NCI-H2171 treated with DMSO at 0.1 percent for 48 hours (cell line): ENCODE data around the gene MAMSTR.
A peak's percentile ranks its signal among the peaks of the same experiment; 100 is the strongest.

Source experiments
- DNase-seq: peaks from one replicate; lab custom pipeline; 2025; lab: John Stamatoyannopoulos, UW

Gene MAMSTR

DNA sequence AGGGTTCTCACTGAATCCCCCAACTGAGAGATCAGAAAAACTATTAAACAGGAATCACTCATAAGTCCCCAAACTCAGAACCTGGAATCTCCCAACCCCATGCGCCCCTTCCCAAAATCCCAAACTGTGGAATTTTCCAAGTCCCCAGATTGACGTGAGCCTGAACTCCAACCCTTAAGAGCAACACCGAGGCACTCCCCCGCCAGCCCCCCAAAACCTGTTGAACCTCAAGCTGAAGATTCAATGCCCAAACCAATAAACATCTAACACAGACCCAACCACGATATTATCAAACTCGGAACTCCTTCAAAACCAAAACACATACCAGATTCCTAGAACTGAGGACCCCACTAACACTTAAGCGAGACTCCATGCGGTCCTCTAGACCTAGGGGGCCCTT, 26.6 kb upstream of the MAMSTR start:
- DNase-seq, result no peak

DNA sequence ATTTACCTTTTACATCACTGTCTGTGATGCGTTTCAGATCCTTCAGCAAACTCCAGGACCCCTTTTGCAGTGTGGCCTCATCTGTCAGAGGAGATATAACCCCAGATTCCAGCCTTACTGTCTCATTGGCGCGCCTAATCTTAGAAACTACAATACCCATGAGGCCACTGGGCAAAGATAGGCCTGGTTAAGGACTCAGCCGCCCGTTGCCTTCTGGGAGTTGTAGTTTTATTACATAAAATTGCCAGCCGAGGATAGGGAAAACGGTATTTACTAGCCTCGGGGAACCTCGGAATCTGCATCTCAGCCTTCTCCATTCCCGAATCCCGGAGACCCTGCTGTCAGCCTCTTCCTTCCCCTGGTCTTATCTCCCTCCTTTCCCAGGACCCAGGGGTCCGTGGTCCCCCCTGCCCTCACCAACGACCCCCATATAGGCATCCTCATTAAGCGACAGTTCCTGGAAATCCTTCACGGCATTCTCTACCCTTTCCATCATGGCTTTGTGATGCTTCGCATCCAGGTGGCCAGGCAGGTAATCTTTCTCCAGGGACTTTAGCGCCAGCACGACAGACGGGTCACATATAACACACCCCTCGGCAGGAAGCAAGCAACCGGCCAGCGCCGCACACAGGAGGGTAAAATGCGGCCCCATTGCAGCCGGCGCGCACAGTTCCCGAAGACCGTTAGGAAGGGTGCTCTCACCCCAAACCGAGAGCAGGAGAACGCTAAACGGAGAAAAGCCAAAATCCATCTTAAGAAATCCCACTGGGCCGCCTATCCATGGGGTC, 25.9 kb upstream of the MAMSTR start:
- DNase-seq, result peak; percentile 75

DNA sequence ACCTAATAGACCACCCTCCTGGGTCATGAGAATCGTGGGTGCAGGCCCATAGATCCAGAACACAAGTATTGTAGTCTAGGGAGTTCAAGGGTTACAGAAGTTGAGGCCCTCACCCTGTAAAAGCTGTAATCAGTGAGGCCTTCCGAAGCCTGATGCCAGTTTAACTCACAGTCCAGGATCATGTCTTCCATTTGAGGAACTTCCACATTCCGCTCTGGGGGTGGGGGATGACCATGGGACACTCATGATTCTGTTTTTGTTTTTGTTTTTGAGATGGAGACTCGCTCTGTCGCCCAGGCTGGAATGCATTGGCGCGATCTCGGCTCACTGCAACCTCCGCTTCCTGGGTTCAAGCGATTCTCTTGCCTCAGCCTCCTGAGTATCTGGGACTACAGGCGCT, 22.6 kb upstream of the MAMSTR start:
- DNase-seq, result no peak

DNA sequence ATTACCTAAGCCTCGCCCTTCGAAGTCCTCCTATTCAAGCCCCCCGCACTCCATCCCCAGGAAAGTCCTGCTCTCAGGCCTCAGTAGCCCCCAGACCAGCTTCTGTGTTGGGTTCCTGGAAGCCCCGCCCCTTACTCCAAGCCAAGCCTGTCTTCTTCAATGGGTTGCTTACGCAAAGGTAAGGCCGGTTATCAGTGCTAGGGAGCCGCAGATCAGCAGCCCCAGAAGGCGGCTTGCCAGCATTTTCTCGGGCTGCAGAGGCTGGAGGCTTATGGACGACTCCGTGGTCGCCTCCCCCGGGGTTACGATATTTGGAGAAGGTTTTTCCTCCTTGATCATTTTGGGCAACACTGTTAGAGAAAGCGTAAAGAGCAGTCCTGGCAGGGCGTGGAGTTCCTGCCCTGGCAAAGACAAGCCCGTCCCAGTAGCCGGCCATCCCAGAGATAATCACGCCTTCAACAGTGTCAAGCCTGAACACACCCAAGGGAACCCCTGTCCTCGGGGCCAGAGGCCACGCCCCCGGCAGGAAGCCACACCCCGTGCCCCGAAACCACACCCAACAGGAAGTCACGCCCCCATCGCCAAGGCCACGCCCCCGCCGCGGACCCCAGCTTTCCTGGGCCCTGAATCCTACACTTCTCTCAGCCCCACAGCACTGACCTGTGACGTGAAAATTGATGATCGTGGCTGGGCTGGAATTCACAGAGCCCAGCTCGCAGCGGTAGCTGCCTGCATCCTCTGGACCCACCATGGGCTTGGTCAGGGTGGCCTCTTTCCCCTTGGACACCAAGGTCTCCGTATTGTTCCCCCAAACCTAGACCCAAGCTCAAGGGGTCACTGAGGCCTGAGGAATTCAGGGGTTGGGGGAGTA, 21.8 kb upstream of the MAMSTR start:
- no peak for DNase-seq

DNA sequence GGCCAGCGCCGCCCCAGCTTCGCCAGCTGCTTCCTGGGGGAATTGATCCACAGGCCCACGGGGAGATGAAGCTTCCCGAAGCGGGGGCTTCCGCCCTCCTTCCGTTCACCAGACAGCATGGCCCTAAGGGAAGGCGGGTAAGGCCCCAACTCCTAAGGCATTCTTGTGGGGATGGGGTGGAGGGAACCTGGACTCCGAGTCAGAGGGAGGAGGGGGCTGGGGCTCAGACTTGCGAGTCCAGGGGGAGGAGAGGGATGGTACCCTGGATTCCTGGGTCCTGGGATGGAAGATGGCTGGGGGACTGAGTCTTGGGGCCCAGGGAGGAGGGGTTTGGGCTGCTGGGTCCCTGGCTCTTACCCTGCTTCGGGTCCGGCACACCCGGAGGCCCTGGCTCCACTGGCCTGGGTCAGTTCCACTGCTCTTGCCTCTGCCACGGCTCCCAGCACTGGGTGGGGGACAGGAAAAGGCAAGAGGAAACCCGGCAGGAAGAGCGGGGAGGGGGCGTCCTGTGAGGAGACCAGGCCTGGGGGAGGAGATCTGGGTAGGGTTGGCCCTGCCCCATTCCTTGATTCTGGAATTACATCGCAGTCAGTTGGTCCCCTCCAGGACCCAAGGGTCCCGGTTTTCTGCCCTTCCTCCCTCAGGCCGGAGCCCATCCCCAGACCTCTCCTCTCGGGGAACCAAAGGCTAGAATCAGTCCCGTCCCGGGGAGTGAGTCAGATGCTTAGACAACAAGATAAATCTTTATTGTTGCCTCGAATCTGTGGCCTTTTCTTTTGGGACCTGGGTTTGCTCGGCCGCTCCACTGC, 20.8 kb upstream of the MAMSTR start, which contains the start of gene RASIP1:
RASIP1 (minus strand) TSS at position 447 of the 809 bp plus-strand sequence; CDS start at position 119, 328 bp downstream.
- no peak for DNase-seq

DNA sequence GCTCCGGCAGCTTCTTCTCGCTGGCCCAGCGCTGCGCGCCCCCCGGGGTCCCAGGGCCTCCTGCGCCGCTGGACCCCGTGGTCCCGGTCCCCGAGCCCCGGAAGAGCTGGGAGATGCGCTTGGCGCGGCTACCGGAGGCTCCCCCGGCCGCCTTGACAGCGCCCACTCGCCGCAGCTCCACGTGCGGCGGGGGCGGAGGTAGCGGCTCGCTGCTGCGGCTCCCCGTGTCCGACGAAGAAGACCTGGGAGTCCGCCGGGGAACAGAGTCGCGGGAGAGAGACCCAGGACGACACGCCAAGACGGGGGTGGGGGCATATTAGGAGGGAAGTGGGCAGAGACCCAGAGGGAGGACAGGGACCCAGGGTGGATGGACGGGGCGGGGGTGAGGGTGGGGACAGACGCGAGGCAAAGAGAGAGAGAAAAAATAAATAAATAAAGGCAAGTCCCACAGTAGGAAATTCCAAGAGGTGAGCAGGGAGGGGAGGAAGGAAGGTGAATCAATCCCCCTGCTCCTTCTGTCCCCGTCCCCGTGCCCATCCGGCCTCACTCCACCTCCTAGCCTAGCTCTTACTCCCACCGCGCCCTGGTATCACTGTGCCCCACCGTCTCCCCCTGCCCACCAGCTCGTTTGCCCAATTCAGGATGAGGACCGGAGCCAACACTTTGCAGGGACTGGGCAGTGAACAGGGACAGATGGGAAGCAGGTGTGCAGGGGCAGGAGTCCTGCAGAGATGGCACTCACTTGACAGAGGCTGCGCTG, 20.1 kb upstream of the MAMSTR start:
- DNase-seq, result peak; percentile 64

DNA sequence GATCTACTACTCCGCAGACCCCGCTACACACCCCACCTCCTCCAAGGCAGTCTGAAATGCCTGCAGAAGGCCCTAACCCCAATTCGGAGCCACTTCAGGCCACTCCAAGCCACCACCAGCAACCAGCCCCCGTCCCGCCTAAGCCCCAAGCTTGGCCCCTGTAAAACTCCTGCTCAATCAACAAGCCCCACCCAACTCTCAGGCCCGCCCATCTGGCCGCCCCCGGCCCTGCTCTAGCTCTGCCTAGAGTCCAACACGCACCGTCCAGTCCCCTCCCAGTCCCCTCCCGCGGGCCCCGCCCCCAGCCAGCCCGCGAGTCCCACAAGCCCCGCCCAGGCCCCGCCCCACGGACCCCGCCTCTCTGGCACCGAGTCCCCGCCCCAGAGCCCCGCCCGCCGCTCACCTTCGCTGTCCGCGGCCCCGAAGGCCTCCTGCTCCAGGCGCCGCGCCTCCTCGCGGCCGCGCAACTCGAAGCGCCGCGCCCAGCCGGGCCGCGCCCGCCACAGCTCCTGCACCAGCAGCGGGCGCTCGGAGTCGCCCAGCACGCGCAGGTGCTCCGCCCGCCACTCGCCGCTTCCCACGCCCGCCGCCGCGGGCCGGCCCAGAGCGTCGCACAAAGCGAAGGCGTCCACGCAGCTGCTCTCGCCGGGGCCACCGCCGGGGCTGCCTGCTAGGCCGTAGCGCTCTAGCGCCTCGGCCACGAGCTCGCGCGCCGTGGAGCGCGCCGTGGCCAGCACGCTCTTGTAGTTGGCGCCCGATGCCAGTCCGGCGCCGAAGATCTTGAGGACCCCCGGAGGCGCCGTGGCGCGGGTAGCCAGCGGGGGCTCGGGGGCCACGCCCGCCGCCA, 19.3 kb upstream of the MAMSTR start:
- peak; percentile 87 for DNase-seq

DNA sequence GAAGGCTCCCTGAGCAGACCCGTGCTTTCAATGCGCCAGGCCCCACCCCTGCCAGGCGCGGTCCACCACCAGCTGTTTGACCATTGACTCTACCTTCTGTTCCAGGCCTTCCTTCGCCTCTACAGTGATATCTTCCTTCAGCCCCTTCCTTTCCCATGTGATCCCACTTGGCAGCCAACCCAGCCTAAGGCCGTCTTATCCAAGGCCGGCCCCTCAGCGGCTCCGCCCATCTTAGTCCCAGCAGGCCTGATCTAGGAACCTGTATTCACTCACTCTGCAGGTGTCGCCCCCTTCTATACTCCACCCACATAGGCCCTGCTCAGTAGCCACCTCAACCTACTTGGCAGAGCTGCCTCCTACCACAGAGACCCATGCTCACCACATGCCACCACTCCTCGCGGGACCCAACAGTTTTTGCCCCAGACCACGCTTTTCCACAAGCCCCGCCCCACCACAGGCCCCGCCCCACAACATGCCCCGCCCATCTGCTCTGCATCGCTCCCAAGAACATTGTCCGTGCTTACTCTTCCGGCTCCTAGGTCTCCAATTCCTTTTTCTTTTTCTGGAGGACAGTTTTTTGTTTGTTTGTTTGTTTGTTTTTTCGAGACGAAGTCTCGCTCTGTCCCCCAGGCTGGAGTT, 18.0 kb upstream of the MAMSTR start:
- DNase-seq, result peak; percentile 11

DNA sequence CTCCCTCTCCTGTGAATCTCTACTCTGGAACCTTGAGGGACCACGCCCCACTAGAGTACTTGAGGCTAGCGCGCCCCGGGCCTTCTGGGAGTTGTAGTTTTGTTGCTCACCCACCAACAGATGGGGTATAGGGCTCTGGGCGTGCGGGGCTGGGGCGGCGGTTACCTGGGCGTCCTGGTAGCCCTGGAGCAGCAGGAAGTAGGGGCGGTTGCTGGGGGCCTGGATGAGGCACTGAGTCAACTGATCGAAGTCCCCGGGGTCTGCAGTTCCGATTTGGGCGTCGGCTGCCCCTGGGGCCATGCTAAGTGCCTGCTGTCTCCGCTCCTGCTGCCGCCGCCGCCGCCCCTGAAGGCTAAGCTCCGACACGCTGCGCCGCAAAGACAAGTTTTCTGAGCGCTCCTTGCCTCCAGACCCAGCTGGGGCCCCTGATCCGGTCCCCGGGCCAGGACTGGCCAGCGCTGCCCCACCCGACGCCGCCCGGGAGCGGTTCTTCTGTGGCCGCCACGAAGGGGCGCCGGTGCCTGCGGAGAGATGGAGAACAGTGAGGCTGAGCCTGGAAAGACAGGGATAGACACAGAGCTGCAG, 15.6 kb upstream of the MAMSTR start:
- peak; percentile 74 for DNase-seq

DNA sequence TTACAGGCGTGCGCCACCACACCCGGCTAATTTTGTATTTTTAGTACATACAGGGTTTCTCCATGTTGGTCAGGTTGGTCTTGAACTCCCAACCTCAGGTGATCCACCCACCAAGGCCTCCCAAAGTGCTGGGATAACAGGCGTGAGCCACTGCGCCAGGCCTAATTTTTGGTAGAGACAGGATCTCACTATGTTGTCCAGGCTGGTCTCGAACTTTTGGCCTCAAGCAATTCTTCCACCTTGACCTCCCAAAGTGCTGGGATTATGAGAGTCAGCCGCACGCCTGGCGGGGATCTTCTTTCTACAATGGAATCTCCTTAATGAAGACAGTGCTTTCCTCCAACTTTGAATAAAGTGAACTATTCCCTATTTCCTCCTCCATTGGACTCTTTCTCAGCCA, 15.1 kb upstream of the MAMSTR start:
- no peak for DNase-seq

DNA sequence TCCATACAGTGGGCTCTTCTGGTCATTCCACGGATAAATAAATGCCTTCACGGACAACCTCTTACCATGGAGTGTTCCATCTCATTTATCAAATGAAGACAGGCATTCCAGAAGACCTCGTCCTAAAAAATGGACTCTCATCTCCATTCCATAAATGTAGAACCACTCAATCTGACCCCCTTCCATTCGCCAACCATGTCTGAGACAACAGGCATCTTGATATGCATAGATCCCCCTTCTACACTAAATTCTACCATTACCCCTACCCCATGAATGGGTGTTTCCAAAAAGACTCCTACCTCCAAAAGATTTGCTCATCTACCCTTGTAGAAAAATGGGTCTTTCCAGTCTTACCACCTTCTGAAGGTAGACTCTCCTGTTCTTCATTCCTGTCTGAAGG, 11.9 kb upstream of the MAMSTR start:
- no peak for DNase-seq

DNA sequence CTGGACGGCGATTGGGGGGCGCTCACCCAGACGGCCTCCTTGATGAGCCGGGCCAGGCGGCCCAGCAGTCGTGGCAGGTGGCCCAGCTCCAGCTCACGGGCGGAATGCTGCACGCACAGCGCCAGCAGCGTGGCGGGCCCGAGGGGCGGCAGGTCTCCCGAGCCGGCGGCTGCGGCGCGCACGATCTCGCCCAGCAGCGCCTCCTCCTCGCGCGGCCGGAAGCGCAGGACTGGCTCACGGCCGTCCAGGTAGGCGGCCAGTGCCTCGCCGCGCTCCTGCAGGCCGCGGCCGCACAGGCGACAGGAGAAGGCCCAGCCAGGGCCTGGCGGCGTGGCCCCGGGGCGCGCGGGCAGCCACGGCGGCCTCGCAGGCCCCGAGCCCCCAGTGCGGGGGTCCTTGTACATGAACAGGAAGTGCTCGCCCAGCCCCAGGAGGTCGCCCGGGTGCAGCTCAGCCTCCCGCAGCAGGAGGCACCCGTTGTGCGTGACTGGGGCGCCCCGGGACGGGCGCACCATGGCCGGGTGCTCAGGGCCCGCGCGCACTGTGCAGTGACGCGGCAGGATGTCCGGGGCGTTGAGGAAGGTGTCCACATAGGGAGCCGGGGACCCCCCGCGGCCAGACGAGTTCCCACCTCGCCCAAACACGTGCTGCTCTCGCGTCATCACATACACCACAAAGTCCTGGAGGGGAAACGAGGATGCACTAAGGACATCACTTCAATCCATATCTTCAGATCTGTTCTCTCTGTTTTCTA, 9.6 kb upstream of the MAMSTR start:
- DNase-seq, result no peak

DNA sequence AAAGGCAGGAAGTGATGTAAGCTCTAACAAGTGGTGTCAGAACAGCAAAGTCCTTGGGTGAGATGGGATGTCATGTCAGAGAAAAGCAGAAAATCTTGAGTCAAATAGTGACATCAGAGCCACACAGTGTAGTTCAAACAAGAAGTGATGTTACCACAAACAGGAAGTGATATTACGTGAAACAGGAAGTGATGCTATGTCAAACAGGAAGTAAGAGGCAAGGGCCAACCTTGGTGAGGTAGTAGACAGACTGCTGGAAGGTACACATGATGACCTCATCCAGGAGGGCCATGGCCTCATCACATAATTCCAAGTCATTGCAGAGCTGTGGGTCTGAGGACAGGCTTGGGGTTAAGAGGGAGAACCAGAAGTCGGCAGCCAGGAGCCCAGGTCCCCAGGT, 7.0 kb upstream of the MAMSTR start:
- DNase-seq, result no peak

DNA sequence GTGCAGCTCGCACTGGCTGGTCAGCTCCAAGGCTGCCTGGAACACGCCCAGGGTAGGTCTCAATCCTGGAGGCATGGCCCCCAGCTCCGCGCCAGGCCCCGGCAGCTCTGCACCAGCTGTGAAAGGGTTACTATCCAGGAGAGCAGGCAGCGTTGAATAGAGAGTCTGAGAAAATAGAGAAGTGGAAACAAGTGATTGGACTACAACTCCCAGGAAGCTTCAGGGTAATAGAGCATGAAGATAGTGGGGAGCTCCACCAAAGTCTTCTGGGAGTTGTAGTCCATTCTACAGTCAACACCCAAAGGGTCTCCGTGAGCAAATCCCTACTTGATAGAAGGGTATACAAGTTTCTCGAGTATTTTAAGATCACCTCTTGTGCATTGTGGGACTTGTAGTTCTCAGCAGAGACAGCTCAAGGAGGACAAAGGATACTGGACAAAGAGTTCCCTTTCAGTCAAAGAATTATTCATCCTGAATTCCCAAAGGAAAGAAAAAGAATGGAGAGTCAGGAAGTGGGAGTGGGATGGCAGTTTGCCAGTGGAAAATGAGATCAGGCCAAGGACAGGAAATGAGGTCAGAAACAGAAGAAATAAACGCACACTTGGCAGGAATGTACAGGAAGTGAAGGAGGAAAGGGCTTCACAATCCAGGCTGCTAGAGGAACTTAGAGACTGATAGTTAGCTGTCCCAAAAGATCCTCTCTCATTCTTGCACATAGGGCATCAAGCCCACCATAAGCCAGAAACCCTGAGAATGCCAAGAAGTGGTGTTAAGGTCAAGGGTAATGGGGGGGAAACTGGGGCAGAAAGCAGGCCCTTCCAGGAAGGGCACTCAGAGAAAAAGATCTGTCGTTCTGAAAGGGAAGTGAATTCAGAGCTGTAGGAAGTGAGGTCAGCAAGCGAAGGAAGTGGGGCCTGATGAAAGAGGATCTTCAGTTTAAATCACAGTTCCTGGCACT, 5.5 kb upstream of the MAMSTR start:
- DNase-seq, result peak; percentile 71

DNA sequence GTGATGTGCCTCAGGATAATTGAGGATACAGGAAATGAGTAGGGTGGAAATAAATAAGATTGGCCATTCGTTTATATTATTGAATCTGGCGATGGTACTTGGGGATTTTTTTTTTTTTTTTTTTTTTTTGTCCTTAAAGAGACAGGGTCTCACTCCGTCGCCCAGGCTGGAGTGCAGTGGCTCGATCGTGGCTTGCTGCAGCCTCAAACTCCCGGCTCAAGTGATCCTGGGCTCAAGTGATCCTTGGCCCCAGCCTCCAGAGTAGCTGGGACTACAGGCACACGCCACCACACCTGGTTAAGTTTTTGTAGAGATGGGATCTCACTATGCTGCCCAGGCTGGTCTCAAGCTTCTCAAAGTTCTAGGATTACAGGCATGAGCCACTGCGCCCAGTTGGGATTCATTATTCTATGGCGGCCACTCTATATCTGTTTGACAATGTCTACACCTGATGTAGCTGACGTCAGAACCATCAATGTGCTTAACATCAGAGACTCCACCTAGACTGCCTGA, 2.7 kb upstream of the MAMSTR start:
- DNase-seq, result no peak

DNA sequence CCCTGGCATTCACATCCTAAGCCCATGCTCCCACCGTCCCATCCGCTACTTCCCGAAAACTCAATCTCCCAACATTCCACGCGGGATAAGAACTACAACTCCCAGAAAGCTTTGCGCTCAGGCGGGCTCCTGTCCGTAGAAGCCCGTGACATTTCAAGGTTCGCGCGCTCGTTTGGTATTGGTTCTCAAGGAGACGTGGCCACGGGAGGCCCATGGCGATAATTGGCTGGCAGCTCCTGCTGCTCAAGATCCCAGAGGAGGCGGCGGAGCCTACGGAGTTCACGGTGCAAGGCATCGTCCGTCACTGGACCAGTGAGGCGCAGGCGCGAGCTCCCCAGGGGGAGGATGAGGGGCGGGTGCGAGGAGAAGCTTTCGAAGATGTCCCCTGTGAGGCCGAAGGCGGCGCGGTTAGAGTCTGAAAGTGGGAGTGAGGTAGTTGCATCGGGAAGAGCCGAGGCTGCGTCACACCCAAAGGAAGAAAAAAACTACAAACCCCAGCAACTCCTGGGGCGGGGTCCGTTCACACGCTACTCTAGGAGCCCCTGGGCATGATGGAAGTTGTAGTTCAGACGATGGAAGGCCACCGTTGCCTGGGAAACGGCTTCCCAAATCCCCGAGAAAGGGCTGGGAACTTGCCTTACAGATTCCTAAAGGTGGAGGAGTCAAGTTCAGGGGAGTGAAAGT, 1.2 kb upstream of the MAMSTR start:
- peak; percentile 100 for DNase-seq

DNA sequence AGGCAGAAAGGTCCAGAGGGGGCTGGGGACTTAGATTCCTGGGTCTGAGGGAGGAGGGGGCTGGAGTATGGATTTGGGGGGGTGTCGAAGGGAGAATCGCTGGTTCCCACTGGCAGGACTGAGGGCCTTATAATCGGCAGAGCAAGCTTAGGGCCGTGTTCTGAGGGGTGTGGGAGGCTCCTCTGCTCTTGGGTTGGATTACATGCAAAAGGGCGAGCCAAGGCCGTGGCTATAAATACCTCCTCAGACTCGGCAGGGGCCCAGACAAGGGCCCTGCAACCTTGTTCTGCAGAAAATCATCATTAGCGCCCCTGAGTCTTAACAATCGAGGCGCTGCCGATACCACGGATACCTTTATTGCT, 707 bp upstream of the MAMSTR start:
- DNase-seq, result no peak
